IgD-negative memory B cell (primary cell): ENCODE results near the gene NR3C1. TPM values are rescaled to one million over a fixed set of nuclear protein-coding genes. Genes with fewer than 3 reads are reported as not detected.

Experiments
- H3K27ac Mint-ChIP-seq, 3 donors: one replicate each; pipeline ENCODE4 v1.8.0; 2020 to 2022; ENCODE audit warnings: mild to moderate bottlenecking in 3 of 3, mixed read lengths in 3 of 3, moderate library complexity in 1 of 3
- H3K27me3 Mint-ChIP-seq: one replicate; pipeline ENCODE4 v1.8.0; 2021; ENCODE audit warnings: mixed read lengths
- H3K36me3 Mint-ChIP-seq: one replicate; pipeline ENCODE4 v1.8.0; 2020; ENCODE audit warnings: mild to moderate bottlenecking, mixed read lengths
- H3K4me1 Mint-ChIP-seq, 3 donors: one replicate each; pipeline ENCODE4 v1.8.0; 2020 to 2022; ENCODE audit warnings: mixed read lengths in 3 of 3, mild to moderate bottlenecking in 1 of 3
- H3K4me3 Mint-ChIP-seq, 4 donors: one replicate each; pipeline ENCODE4 v1.8.0; 2020 to 2022; ENCODE audit warnings: mild to moderate bottlenecking in 4 of 4, mixed read lengths in 4 of 4, moderate library complexity in 3 of 4
- H3K9me3 Mint-ChIP-seq, 3 donors: one replicate each; pipeline ENCODE4 v1.8.0; 2020 to 2021; ENCODE audit warnings: mixed read lengths in 3 of 3, mild to moderate bottlenecking in 1 of 3
- polyA plus RNA-seq: library from polyadenylated mRNA; unstranded; fragments of 300-500 nt; fragmentation: Illumina TruSeq; gene quantifications from one replicate; pipeline ENCODE4 v1.2.3, GENCODE V29; 2021

The NR3C1 gene
- polyA plus RNA-seq, 1 donor from 2014 or later, result 78.4 TPM

DNA sequence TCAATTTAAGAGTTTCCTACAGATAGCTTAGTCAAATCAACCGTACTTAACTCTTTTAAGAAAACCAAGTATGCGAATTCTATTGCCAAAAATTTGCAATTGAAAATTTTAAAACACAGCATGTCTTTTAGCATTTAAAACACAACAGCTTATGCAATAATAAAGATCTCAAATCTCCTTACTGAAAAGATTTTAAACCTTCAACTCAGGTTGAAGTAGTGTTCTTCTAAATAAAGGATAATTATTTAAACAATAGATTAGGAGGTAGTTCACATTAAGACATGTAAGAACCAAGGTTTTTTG, 5.5 kb downstream of the NR3C1 start:
- Mint-ChIP-seq H3K4me3 (peak overlapping the region; percentile 89 to 99 (median 96)), H3K27ac (no peak overlapping the region), H3K36me3 (peaks cover 7% of the 10 kb centered on the region), H3K9me3 (no peaks in the 10 kb centered on the region), H3K4me1 (peaks cover 57 to 71% (median 62%) of the 10 kb centered on the region in 3 donors), H3K27me3 (no peaks in the 10 kb centered on the region)

DNA sequence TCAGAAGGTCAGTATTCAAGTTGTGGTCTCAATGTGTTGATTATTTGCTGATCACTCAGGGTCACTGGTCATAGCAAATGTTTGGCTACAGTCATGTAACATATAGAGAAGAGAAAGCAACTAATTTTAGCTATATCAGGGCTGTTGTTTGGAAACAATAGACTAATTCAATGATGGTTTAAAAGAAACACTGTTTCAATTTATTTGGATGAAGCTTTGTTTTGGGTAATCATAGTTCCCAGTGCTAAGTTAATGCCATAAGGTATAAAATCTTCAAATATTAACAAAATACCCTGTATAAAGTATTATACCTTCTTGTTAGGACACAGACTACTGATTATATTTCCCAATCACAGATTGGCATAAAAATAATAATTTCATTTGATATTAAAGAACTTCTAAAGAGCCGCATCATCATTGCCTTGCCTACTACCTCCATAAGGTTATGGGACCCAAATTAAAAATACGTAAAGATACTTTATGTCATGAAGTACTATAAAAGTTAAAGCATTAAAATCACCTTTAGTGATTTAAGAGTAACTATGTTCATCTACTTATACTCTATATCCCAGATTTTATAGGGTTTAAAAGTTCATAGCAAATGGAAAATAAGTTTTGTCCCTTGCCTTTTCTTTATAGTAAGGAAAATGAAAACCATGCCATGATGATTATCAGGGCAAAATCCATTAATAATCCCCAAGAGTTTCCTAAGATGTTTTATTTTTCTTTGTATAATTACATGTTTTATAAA, 6.0 kb downstream of the NR3C1 start:
- Mint-ChIP-seq H3K4me3 (peak overlapping the region; percentile 55 to 99 (median 96)), H3K36me3 (peaks cover 7% of the 10 kb centered on the region), H3K27ac (peak overlapping the region in 1 of 3 donors; percentile 47)

DNA sequence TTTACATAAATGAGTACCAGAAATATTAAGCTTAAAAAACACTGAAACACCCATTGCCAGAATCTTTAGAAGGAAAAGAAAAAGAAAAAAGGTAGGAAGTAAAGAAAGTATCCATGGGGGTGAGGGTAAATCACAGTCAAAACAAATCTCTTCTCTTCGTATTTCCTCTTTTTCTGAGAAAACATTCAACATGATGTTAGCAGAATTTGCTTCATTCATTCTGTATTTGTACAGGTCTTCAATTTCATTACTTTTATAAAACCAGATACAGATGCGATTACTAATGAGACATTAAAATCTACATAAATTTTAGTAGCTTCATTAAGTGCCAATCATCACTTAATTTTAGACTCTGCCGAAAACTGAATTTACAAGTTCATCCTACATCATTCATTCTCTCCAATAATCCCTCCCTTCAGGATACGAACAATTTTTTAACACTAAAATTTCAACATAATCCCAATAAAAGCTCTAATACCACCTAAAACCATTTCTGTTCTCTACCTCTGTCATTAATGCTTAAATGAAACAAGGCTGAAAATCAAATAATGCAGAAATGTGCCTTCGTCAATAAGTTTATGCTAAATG, 7.0 kb downstream of the NR3C1 start:
- no peaks in the 10 kb centered on the region for H3K9me3 Mint-ChIP-seq
- no peaks in the 10 kb centered on the region for H3K27me3 Mint-ChIP-seq
- peaks cover 57 to 65% (median 61%) of the 10 kb centered on the region in 3 donors for H3K4me1 Mint-ChIP-seq
- peak overlapping the region; percentile 62 to 97 (median 83) for H3K4me3 Mint-ChIP-seq
- peak overlapping the region in 1 of 3 donors; percentile 2 for H3K27ac Mint-ChIP-seq
- H3K36me3 Mint-ChIP-seq, result peaks cover 8% of the 10 kb centered on the region

More for the DNA sequence above, 6.0 kb downstream of the NR3C1 start:
- H3K27me3 Mint-ChIP-seq, result no peaks in the 10 kb centered on the region
- no peaks in the 10 kb centered on the region for H3K9me3 Mint-ChIP-seq
- peaks cover 61 to 71% (median 68%) of the 10 kb centered on the region in 3 donors for H3K4me1 Mint-ChIP-seq

DNA sequence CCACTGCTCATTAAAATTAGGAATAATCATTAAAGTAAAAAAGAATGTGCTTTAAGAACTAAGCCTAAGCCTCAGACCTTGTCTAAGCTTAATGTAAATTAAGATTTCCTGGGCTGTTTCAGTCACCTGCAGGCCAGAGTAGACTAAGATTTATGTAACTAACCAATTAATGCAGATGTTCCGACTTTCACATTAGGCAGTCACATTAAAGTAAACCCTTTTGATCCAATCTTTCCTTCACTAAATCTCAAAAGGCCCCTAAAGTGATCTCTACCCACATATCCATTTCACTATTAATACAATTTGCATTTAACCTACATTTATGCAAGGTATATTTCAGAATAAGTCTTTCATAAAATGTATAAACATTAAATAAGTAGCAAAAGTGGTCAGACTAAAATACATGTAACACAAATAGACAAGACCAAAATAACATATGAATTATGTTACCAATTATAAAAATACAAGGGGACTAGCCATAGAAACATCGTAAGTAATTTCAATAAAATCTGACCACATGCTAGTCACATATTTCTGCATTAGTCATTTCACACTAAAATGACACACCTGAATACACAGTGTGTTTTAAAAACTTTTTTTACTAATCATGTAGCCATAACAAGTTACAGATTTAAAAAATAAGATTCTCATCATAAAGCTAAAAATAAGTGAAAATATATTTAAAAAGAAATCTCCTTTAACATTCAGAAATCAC, 7.7 kb downstream of the NR3C1 start:
- H3K4me3 Mint-ChIP-seq, result peak overlapping the region; percentile 62 to 97 (median 83)
- H3K36me3 Mint-ChIP-seq, result peaks cover 8% of the 10 kb centered on the region
- H3K9me3 Mint-ChIP-seq, result no peaks in the 10 kb centered on the region
- peaks cover 52 to 60% (median 59%) of the 10 kb centered on the region in 3 donors for H3K4me1 Mint-ChIP-seq
- H3K27me3 Mint-ChIP-seq, result no peaks in the 10 kb centered on the region
- peak overlapping the region in 2 of 3 donors; percentile 29 to 71 for H3K27ac Mint-ChIP-seq

DNA sequence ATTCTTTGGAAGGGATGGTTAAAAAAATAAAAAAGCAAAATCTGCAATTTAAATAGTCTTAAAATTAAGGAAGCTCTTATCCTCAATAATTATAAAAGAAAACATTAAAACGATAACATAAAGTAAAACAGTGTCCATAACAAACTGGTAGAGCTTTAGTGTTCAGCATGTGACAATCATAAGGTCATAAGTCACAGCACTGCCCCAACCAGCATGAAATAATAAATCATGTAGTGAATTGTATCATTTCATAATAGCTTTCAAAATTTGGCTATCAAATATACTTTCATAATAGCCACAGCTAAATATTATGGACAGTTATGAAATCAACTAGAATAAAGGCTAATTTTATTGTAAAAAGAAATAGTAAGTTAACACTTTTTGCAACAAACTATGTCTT, 10.0 kb downstream of the NR3C1 start:
- H3K36me3 Mint-ChIP-seq, result peaks cover 1% of the 10 kb centered on the region
- no peaks in the 10 kb centered on the region for H3K27me3 Mint-ChIP-seq
- H3K9me3 Mint-ChIP-seq, result no peaks in the 10 kb centered on the region
- H3K4me1 Mint-ChIP-seq, result peaks cover 39 to 58% (median 48%) of the 10 kb centered on the region in 3 donors
- H3K27ac Mint-ChIP-seq, result no peak overlapping the region
- no peak overlapping the region for H3K4me3 Mint-ChIP-seq

DNA sequence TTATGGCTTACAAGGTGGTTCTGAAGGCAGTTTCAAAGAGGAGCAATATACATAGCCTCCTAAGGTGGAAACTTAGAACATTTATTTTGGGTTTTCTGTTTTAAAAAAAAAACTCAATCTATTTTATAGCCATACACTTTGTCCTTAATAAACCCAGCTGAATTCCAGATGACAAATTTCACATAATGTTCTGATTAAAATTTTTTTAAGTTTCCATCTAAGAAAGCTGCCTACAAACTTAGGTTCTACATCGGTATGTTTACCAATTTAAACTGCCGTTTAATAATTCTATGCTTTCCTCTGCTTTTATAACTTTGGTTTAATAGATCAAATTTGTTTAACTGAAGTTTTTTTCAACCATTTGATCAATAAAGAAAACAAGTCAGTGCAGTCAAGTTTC, 12.5 kb downstream of the NR3C1 start:
- Mint-ChIP-seq H3K9me3 (peaks cover 3 to 10% (median 4%) of the 10 kb centered on the region in 3 donors), H3K27ac (no peak overlapping the region), H3K36me3 (peaks cover 13% of the 10 kb centered on the region), H3K27me3 (no peaks in the 10 kb centered on the region), H3K4me3 (no peak overlapping the region), H3K4me1 (peaks cover 42 to 59% (median 55%) of the 10 kb centered on the region in 3 donors)

DNA sequence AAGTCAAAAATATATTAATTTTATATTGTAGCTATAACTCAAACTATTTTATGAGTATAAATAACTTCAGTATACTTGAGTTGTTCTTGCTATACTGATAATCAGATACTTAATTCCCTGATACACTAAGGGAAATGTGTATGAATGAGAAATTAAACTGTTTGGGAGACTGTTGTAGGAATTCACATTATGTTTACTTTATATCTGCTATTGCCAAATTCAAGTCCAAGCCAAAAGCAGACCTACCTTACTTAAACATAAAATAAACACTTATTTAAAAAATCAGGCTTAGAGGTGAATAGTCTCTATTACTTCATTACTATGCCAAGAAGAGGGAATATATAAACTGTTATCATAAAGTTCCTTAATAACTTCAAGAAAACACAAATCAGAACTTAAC, 13.2 kb downstream of the NR3C1 start:
- no peak overlapping the region for H3K4me3 Mint-ChIP-seq
- H3K27ac Mint-ChIP-seq, result no peak overlapping the region
- no peaks in the 10 kb centered on the region for H3K27me3 Mint-ChIP-seq
- peaks cover 3 to 17% (median 4%) of the 10 kb centered on the region in 3 donors for H3K9me3 Mint-ChIP-seq
- H3K4me1 Mint-ChIP-seq, result peaks cover 37 to 57% (median 52%) of the 10 kb centered on the region in 3 donors
- peaks cover 20% of the 10 kb centered on the region for H3K36me3 Mint-ChIP-seq

DNA sequence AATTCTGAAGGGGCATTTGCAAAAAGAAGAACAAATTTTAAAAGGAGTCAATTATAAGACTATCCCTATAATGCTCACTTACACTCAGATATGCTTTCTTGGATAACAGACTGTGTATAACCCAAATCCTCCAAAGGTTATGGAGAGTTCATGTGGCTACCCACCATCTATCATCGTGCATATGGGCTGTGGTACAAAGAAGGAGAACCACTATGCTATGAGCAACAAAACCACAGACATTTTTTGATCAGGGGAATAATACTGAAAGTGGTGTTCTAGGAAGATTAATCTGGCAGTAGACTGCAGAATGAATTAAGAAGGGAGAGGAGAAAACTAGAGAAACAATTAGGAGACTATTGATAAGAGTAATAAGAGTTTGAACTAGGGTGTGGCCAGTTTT, 16.8 kb downstream of the NR3C1 start:
- Mint-ChIP-seq H3K4me1 (peaks cover 44 to 55% (median 49%) of the 10 kb centered on the region in 3 donors), H3K36me3 (peaks cover 27% of the 10 kb centered on the region), H3K4me3 (no peak overlapping the region)

DNA sequence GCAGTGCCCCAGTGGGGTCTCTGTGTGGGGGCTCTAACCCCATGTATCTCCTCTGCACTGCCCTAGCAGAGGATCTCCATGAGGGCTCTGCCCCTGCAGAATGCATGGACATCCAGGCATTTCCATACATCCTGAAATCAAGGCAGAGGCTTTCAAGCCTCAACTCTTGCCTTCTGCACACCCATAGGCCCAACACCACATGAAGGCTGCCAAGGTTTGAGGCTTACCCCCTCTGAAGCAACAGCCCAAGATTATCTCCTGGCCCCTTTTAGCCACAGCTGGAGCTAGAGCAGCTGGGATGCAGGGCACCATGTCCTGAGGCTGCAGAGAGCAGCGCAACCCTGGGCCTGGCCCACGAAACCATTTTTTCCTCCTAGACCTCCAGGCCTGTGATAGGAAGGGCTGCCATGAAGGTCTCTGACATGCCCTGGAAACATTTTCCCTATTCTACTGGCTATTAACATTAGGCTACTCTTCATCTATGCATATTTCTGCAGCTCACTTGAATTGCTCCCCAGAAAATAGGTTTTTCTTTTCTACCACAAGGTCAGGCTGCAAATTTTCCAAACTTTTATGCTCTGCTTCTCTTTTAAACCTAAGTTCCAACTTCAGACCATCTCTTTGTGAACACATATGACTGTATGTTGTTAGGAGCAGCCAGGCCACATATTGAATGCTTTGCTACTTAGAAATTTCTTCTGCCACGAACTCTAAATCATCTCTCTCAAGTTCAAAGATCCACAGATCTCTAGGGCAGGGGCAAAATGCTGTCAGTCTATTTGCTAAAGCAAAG, 18.4 kb downstream of the NR3C1 start:
- peaks cover 4 to 19% (median 5%) of the 10 kb centered on the region in 3 donors for H3K9me3 Mint-ChIP-seq
- H3K27me3 Mint-ChIP-seq, result no peaks in the 10 kb centered on the region
- peak overlapping the region in 1 of 3 donors; percentile 63 for H3K27ac Mint-ChIP-seq
- peak overlapping the region in 2 of 4 donors; percentile 25 to 51 for H3K4me3 Mint-ChIP-seq
- peaks cover 55 to 59% (median 55%) of the 10 kb centered on the region in 3 donors for H3K4me1 Mint-ChIP-seq
- peaks cover 27% of the 10 kb centered on the region for H3K36me3 Mint-ChIP-seq

More for the DNA sequence above, 16.8 kb downstream of the NR3C1 start:
- Mint-ChIP-seq H3K27ac (peak overlapping the region in 1 of 3 donors; percentile 27), H3K9me3 (peaks cover 3 to 19% (median 4%) of the 10 kb centered on the region in 3 donors), H3K27me3 (no peaks in the 10 kb centered on the region)

DNA sequence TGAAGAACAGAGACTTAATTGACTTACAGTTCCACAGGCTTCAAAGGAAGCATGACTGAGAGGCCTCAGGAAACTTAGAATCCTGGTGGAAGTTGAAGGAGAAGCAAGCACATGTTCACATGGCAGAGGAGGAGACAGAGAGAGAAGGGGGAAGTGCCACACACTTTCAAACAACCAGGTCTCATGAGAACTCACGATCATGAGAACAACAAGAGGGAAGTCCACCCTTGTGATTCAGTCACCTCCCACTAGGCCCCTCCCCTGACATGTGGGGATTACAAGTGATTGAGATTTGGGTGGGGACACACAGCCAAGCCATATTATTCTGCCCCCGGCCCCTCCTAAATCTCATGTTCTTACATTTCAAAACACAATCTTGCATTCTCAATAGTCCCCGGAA, 19.5 kb downstream of the NR3C1 start:
- peaks cover 53 to 59% (median 56%) of the 10 kb centered on the region in 3 donors for H3K4me1 Mint-ChIP-seq
- peak overlapping the region in 1 of 3 donors; percentile 18 for H3K27ac Mint-ChIP-seq
- peaks cover 4 to 19% (median 5%) of the 10 kb centered on the region in 3 donors for H3K9me3 Mint-ChIP-seq
- H3K27me3 Mint-ChIP-seq, result no peaks in the 10 kb centered on the region
- H3K4me3 Mint-ChIP-seq, result peak overlapping the region in 2 of 4 donors; percentile 59 to 65
- H3K36me3 Mint-ChIP-seq, result peaks cover 27% of the 10 kb centered on the region

DNA sequence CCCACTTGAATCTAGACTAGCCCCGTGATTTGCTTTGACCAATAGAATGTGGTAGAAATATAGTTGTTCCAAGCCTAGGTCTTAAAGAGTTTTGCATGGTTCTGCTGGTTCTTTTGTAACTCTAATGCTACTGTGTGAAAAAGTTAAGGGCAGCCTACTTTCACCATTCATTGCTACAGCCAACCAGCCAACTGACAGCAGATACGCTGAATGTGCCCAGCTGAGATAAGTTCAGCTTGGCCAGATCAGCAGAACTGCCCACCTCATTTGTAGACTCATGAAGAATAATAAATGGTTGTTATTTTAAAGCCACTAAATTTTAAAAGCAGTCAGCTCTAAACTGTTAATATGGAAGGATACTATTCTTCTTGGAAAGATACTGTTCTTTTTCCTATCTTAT, 23.9 kb downstream of the NR3C1 start:
- H3K9me3 Mint-ChIP-seq, result peaks cover 0 to 2% (median 0%) of the 10 kb centered on the region in 3 donors
- H3K36me3 Mint-ChIP-seq, result peaks cover 7% of the 10 kb centered on the region
- peak overlapping the region in 1 of 4 donors; percentile 81 for H3K4me3 Mint-ChIP-seq
- H3K27ac Mint-ChIP-seq, result peak overlapping the region in 2 of 3 donors; percentile 31 to 56
- H3K4me1 Mint-ChIP-seq, result peaks cover 44 to 70% (median 64%) of the 10 kb centered on the region in 3 donors
- no peaks in the 10 kb centered on the region for H3K27me3 Mint-ChIP-seq

DNA sequence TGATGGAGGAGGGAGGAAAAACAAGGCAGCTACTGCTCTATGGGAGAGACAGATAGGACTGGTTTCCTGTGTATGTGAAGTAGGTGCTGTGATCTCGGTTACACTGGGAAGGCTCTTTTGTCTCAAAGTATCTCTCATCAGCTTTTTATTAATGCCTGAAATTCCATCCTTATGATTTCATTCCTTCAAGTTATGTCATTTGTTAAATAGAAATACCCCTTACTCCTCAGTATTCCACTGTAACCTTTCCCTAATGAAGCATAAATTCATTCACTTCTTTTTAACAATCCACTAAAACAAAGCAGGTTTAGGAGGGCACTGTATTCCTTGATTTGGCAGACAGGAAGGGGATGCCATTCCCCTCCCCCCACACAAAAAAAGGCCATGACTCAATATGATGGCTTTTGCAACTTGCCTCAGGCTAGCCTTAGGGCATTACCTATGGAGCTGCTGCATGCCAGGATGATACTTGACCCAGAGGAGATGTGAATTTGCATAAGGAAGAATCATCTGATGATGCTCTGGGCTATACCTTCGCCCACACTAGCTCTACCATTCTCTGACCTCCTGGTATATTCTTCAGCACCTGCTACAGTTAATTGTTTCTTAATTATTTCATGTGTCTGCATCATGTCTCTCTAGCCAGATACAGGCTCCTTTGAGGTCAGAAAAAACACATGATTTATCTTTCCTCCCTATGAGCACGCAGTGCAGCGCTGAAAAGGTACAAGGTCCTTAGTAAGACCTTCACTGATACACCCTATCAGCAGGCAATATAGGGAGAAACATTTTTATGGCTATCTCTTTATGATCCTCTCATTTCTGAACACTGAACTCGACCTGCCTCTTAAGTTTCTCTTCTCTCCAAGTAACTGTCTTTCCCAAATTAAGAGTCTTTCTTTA, 26.3 kb downstream of the NR3C1 start:
- Mint-ChIP-seq H3K4me1 (peaks cover 45 to 64% (median 59%) of the 10 kb centered on the region in 3 donors), H3K9me3 (peaks cover 0 to 2% (median 0%) of the 10 kb centered on the region in 3 donors)

DNA sequence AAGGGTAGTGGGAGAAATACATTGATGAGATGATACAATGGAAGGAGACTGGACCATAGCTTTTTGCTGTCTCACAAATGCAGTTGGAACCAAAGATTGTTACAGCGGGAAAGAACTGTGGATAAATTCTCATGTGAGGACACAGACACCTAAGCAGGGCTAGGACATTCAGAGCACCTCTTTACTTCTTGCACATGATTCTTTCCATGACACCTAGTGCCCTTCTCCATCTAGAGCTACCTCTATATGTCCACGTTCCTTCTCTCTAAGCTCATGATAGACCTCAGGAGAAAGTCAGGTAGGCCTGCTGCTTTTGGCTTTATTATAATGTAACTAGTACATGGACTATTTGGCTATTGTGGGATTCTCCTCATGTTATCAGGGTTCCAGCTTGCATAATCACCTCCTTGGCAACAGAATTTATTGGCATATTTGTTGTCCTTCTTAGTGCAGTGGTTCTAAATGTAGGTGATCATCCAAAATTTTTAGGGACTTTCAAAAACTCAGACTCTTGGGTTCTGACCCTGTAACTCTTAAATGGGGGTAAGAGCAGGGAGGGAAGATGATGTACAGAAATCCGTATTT, 27.2 kb downstream of the NR3C1 start:
- Mint-ChIP-seq H3K27me3 (no peaks in the 10 kb centered on the region), H3K27ac (peak overlapping the region in 2 of 3 donors; percentile 40 to 86), H3K9me3 (peaks cover 0 to 2% (median 0%) of the 10 kb centered on the region in 3 donors), H3K4me3 (peak overlapping the region in 1 of 4 donors; percentile 59), H3K36me3 (no peaks in the 10 kb centered on the region), H3K4me1 (peaks cover 42 to 63% (median 57%) of the 10 kb centered on the region in 3 donors)

More for the DNA sequence above, 26.3 kb downstream of the NR3C1 start:
- Mint-ChIP-seq H3K4me3 (peak overlapping the region in 1 of 4 donors; percentile 9), H3K36me3 (no peaks in the 10 kb centered on the region), H3K27me3 (no peaks in the 10 kb centered on the region), H3K27ac (peak overlapping the region; percentile 12 to 86 (median 53))
